Left kidney (tissue), 8 donors: ENCODE measurements around the gene TBC1D1. TPM values are rescaled to one million over a fixed set of nuclear protein-coding genes. Genes with fewer than 3 reads are reported as not detected.

ENCODE experiments used
- DNase-seq: peaks from one replicate; pipeline ENCODE4 v3.0.0-alpha.2; 2013
- long read RNA-seq, 8 donors: transcript quantifications; one replicate each; lab custom pipeline, GENCODE V29; 2026
- polyA plus RNA-seq: library from polyadenylated mRNA; unstranded; fragments of 120-200 nt; gene quantifications from one replicate; pipeline ENCODE4 v1.2.1, GENCODE V29; 2013; ENCODE audit not compliant: insufficient read length

The TBC1D1 gene
- polyA plus RNA-seq, result 197 TPM
- long read RNA-seq, donor 1, partial matches to known transcripts, result 38 of 57 reads
- long read RNA-seq, donor 1, other reads (novel, unspliced or antisense), result 11 of 57 reads
- long read RNA-seq, donor 2, partial matches to known transcripts, result 15 of 26 reads
- long read RNA-seq, donor 2, other reads (novel, unspliced or antisense), result 7 of 26 reads
- long read RNA-seq, donor 3, full-length matches to known transcripts, result 5 of 34 reads
- long read RNA-seq, donor 3, partial matches to known transcripts, result 24 of 34 reads
- long read RNA-seq, donor 3, other reads (novel, unspliced or antisense), result 5 of 34 reads
- long read RNA-seq, donor 4, result 0 reads
- long read RNA-seq, donor 5, transcript TBC1D1-205 (4 exons, 992 nt), result major isoform, 8 of 31 reads
- long read RNA-seq, donor 5, partial matches to known transcripts, result 7 of 31 reads
- long read RNA-seq, donor 5, other reads (novel, unspliced or antisense), result 12 of 31 reads
- long read RNA-seq, donor 6, transcript TBC1D1-205 (4 exons, 992 nt), result major isoform, 5 of 43 reads
- long read RNA-seq, donor 6, transcript TBC1D1-213 (2 exons, 613 nt), result major isoform, 5 of 43 reads
- long read RNA-seq, donor 6, partial matches to known transcripts, result 29 of 43 reads
- long read RNA-seq, donor 6, other reads (novel, unspliced or antisense), result 0 of 43 reads
- long read RNA-seq, donor 7, transcript TBC1D1-205 (4 exons, 992 nt), result major isoform, 7 of 57 reads
- long read RNA-seq, donor 7, partial matches to known transcripts, result 34 of 57 reads
- long read RNA-seq, donor 7, other reads (novel, unspliced or antisense), result 11 of 57 reads
- long read RNA-seq, donor 8, full-length matches to known transcripts, result 6 of 6 reads
- long read RNA-seq, donor 8, partial matches to known transcripts, result 0 of 6 reads
- long read RNA-seq, donor 8, other reads (novel, unspliced or antisense), result 0 of 6 reads

GRCh38 chr4:37890801-37891259, at the start of gene TBC1D1:
TSS of gene TBC1D1 (plus strand) at chr4:37891084. CDS start at chr4:37902096, 11,012 bp downstream.
- DNase-seq, result no peak

- no peak for DNase-seq
These were observed 46.7 kb upstream of the TBC1D1 start for GRCh38 chr4:37844204-37844603.

GRCh38 chr4:37845201-37845600, 45.7 kb upstream of the TBC1D1 start:
- DNase-seq, result no peak

- DNase-seq, result no peak
These were observed 43.5 kb upstream of the TBC1D1 start for GRCh38 chr4:37847311-37847884.

GRCh38 chr4:37852376-37852775, 38.5 kb upstream of the TBC1D1 start:
- DNase-seq, result no peak

GRCh38 chr4:37858112-37858511, 32.8 kb upstream of the TBC1D1 start:
- no peak for DNase-seq

GRCh38 chr4:37858872-37859271, 32.0 kb upstream of the TBC1D1 start:
- no peak for DNase-seq

- no peak for DNase-seq
These were observed 30.6 kb upstream of the TBC1D1 start for GRCh38 chr4:37860266-37860665.

GRCh38 chr4:37862961-37863360, 27.9 kb upstream of the TBC1D1 start:
- no peak for DNase-seq

GRCh38 chr4:37864786-37865185, 26.1 kb upstream of the TBC1D1 start:
- no peak for DNase-seq

GRCh38 chr4:37865450-37865849, 25.4 kb upstream of the TBC1D1 start:
- no peak for DNase-seq

GRCh38 chr4:37867102-37867501, 23.8 kb upstream of the TBC1D1 start:
- DNase-seq, result no peak

GRCh38 chr4:37868238-37868637, 22.6 kb upstream of the TBC1D1 start:
- DNase-seq, result no peak

GRCh38 chr4:37872310-37872988, 18.4 kb upstream of the TBC1D1 start:
- DNase-seq, result no peak

- no peak for DNase-seq
These were observed 17.5 kb upstream of the TBC1D1 start for GRCh38 chr4:37873386-37873785.

- DNase-seq, result no peak
These were observed 14.7 kb upstream of the TBC1D1 start for GRCh38 chr4:37876156-37876555.

- DNase-seq, result no peak
These were observed 11.5 kb upstream of the TBC1D1 start for GRCh38 chr4:37879365-37879764.

- no peak for DNase-seq
These were observed 9.1 kb upstream of the TBC1D1 start for GRCh38 chr4:37881811-37882210.

GRCh38 chr4:37882665-37883296, 8.1 kb upstream of the TBC1D1 start:
- DNase-seq, result no peak

- no peak for DNase-seq
These were observed 5.9 kb upstream of the TBC1D1 start for GRCh38 chr4:37884855-37885487.

GRCh38 chr4:37885496-37885895, 5.4 kb upstream of the TBC1D1 start:
- DNase-seq, result no peak
